Ectodermal cell (in vitro differentiated cells): ENCODE data around the gene NGEF.

ENCODE experiments used
- H3K27ac ChIP-seq: 2 replicates; pipeline ENCODE4 v1.7.0; 2013; ENCODE audit warnings: mild to moderate bottlenecking, low read depth, low read length; ENCODE audit not compliant: insufficient read depth, poor library complexity, severe bottlenecking
- H3K27me3 ChIP-seq: 2 replicates; pipeline ENCODE4 v1.7.0; 2013; ENCODE audit warnings: mild to moderate bottlenecking, low read length; ENCODE audit not compliant: insufficient read depth, control insufficient read depth, poor library complexity, severe bottlenecking
- H3K36me3 ChIP-seq: one replicate; pipeline ENCODE4 v1.7.0; 2013; ENCODE audit warnings: low read length; ENCODE audit not compliant: control insufficient read depth, insufficient read depth
- H3K4me1 ChIP-seq: one replicate; pipeline ENCODE4 v1.7.0; 2013; ENCODE audit warnings: low read length; ENCODE audit not compliant: control insufficient read depth, insufficient read depth
- H3K4me3 ChIP-seq: 2 replicates; pipeline ENCODE4 v1.7.0; 2013; ENCODE audit warnings: low read depth, low read length, control low read depth; ENCODE audit not compliant: insufficient read depth
- H3K9me3 ChIP-seq: 2 replicates; pipeline ENCODE4 v1.7.0; 2013; ENCODE audit warnings: mild to moderate bottlenecking, low read length, moderate library complexity; ENCODE audit not compliant: control insufficient read depth
- WGBS, 2 experiments: methylation state at CpG; one replicate each; pipeline ENCODE4 v1.1.7; 2013; ENCODE audit warnings: missing lambda C conversion rate in 2 of 2; 5-methylcytosine and 5-hydroxymethylcytosine counted together

Gene NGEF

DNA sequence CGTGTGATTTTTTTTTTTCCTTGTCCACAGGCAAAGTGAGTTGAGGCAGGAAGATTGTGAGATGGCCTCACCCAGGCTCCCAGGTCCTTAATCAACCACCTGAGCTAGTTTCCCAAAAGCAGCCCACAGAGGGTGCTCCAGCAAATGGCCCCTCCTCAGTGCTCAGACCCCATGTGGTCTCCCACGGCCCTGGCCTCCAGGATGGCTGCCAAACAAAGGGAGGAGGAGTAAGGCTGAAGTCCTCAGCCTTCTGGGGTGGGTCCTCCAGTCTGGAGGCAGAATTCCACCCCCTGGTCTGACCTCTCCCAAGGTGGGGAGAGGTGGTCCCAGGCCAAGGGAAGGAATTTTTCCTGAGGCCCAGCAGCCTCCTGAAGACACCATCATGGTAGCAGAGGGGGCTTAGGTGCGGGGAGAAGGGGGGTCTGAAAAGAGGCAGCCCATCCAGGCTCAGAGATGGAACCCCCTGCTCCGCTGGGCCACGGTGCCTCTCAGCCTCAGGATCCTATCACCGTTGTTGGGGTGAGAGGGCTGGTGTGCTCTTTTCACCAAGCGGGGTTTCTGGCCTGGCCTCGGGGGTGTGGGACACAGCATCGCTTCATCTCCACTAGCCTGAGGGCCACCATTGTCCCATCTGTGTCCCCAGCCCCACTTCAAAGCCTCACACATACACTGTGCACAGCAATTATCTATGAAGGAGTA is 2.3 kb downstream of the NGEF start:
- WGBS, 2 experiments, result 93 to 96% methylated on average over 9 of the region's 9 CpGs
- no peaks in the 10 kb centered on the region for H3K4me1 ChIP-seq
- H3K4me3 ChIP-seq, result no peak overlapping the region
- no peak overlapping the region for H3K27ac ChIP-seq
- H3K27me3 ChIP-seq, result no peaks in the 10 kb centered on the region
- no peaks in the 10 kb centered on the region for H3K9me3 ChIP-seq
- H3K36me3 ChIP-seq, result no peaks in the 10 kb centered on the region

DNA sequence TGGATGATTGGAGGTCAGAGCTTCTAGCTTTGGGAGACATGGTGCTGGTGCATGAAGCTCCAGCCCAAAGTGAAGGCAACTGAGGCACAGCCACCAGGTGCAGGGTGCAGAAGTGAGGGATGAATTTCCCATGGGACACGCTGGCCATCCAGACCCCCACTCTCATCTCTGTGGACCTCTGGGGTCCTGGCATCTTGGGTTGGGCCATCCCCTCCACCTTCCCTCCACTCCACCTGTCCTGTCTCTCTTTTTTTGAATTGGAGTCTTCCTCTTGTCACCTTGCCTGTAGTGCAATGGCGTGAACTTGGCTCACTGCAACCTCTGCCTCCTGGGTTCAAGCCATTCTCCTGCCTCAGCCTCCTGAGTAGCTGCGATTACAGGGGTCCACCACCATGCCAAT is 3.4 kb downstream of the NGEF start:
- Histone ChIP-seq H3K27ac (no peak overlapping the region), H3K36me3 (no peaks in the 10 kb centered on the region), H3K4me1 (no peaks in the 10 kb centered on the region), H3K27me3 (no peaks in the 10 kb centered on the region), H3K9me3 (no peaks in the 10 kb centered on the region), H3K4me3 (no peak overlapping the region)
- 93 to 96% methylated on average over 3 of the region's 3 CpGs for WGBS, 2 experiments

DNA sequence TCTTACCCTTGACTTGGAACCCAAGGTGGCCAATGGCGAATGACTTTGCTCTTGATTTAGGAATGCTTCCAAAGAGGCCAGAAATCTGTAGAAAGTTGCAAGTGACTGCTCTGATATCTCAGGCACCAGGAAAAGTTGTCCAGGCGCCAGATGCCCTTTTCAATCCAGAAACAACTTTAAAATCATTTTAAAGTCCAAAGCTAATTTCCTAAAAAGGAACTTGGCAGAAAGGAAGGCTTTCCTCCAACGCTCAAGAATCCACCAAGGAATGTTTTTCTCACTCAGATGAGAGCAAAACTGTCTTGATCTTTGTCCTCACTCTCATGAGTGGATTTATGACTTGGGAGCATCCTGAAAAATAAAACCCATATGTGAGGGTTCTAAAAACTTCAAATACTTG is 5.3 kb downstream of the NGEF start:
- WGBS, 2 experiments, result 89 to 98% methylated on average over 3 of the region's 3 CpGs

DNA sequence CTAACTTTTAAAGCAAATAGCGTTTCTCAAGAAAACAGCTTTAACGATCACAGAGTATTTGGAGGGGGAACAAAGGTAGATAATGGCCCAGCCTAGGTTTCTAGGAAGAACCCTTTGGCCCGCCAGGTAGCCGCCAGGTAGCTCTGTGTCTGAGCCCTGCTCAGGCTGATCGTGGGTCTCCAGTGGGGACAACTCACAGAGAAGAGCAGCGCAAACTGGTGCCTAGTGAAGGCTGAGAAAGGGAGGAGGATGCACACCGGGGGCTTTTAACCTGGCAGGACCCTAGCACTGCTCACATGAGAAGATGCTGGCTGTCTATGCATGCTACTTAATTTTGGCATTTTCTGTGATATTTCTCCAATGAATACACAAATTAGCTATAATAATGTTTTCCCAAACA is 5.8 kb downstream of the NGEF start:
- WGBS, 2 experiments, result 86 to 87% methylated on average over 7 of the region's 7 CpGs
- Histone ChIP-seq H3K27ac (no peak overlapping the region), H3K36me3 (no peaks in the 10 kb centered on the region), H3K9me3 (no peaks in the 10 kb centered on the region), H3K4me3 (no peak overlapping the region), H3K4me1 (no peaks in the 10 kb centered on the region), H3K27me3 (no peaks in the 10 kb centered on the region)

More for the DNA sequence above, 5.3 kb downstream of the NGEF start:
- Histone ChIP-seq H3K27me3 (no peaks in the 10 kb centered on the region), H3K27ac (no peak overlapping the region), H3K9me3 (no peaks in the 10 kb centered on the region), H3K4me3 (no peak overlapping the region), H3K4me1 (no peaks in the 10 kb centered on the region), H3K36me3 (no peaks in the 10 kb centered on the region)

DNA sequence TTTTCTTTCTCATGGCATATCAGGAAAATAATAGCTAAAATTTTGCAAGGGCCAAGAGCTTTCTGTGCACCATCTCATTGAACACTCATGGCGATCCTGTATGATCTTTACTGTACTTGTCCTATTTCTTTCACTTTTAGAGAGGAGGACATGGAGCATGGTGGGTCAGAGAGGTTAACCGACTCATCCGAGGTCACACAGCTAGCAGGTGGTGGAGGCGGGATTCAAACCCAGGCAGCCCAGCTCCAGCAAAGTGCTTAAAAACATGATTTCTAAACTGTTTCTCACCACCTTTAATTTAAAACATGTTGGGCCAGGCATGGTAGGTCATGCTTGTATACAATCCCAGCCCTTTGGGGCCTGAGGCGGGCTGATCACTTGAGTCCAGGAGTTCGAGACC is 6.4 kb downstream of the NGEF start:
- Histone ChIP-seq H3K27ac (no peak overlapping the region), H3K36me3 (no peaks in the 10 kb centered on the region), H3K4me1 (no peaks in the 10 kb centered on the region), H3K27me3 (no peaks in the 10 kb centered on the region), H3K9me3 (no peaks in the 10 kb centered on the region), H3K4me3 (no peak overlapping the region)
- WGBS, 2 experiments, result 92 to 95% methylated on average over 6 of the region's 6 CpGs

DNA sequence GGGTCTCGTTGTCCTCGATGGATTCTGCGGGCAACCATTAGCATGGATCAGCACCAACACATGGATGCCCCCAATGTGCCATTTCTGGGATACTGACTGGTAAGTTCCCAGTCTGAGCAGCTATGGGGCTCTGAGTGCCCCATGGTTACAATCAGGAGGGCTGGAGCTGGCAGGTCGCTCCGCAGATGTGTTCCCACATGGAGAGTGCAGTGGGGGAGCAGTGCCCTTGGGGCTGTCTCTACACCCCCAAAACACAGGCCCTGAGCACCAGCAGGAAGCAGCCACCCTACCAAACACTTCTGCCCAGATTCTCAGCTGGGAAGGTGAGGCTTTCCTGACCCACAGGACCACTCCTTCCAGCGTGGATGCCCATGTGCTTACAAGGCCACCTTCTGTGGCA is 8.0 kb downstream of the NGEF start:
- no peaks in the 10 kb centered on the region for H3K36me3 ChIP-seq
- no peaks in the 10 kb centered on the region for H3K27me3 ChIP-seq
- no peak overlapping the region for H3K27ac ChIP-seq
- no peak overlapping the region for H3K4me3 ChIP-seq
- no peaks in the 10 kb centered on the region for H3K9me3 ChIP-seq
- no peaks in the 10 kb centered on the region for H3K4me1 ChIP-seq
- 93 to 96% methylated on average over 6 of the region's 6 CpGs for WGBS, 2 experiments

DNA sequence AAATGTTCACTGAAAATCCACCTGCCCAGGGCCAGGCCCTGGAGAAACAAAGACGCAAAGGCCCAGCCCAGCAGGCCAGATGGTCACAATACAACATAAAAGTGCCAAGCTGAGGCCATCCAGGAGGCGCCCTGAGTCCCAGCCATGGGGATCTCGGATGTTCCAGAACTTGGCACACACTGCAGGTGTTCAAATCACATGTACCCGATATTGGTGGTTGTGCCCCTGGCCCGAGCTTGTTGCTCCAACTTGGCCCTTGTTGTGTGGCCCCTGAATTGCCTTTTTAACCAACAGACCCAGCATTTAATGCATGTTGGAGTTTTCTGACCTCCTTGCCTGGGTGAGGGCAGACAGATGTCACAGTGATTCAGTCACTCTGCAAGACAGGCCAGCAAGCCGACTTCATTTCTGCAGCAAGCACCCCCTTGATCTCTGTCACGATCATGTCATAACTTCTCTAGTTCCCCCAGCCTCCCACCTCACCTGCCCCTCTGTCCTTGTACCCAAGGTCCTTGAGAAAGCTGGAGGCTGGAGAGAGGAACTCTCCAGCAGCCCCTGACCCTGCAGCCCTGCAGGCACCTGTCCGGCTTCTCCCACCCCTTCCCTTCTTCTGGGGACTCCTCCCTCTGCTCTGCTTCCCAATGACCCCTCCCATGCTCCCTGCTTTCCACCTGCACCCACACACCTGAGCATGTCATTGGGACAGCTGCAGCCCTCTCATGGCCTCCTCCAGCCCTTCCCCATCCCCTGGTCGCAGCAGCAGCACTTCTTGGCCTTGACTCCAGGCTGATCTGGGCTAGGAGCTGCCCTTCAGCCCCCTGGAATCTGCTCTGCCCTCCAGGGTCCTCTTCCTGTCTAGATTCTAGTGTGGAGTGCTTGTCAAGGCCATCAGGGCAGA is 9.1 kb downstream of the NGEF start:
- H3K4me1 ChIP-seq, result no peaks in the 10 kb centered on the region
- WGBS, 2 experiments, result 92 to 94% methylated on average over 9 of the region's 9 CpGs
- no peaks in the 10 kb centered on the region for H3K27me3 ChIP-seq
- H3K4me3 ChIP-seq, result no peak overlapping the region
- H3K27ac ChIP-seq, result no peak overlapping the region
- no peaks in the 10 kb centered on the region for H3K36me3 ChIP-seq
- no peaks in the 10 kb centered on the region for H3K9me3 ChIP-seq

DNA sequence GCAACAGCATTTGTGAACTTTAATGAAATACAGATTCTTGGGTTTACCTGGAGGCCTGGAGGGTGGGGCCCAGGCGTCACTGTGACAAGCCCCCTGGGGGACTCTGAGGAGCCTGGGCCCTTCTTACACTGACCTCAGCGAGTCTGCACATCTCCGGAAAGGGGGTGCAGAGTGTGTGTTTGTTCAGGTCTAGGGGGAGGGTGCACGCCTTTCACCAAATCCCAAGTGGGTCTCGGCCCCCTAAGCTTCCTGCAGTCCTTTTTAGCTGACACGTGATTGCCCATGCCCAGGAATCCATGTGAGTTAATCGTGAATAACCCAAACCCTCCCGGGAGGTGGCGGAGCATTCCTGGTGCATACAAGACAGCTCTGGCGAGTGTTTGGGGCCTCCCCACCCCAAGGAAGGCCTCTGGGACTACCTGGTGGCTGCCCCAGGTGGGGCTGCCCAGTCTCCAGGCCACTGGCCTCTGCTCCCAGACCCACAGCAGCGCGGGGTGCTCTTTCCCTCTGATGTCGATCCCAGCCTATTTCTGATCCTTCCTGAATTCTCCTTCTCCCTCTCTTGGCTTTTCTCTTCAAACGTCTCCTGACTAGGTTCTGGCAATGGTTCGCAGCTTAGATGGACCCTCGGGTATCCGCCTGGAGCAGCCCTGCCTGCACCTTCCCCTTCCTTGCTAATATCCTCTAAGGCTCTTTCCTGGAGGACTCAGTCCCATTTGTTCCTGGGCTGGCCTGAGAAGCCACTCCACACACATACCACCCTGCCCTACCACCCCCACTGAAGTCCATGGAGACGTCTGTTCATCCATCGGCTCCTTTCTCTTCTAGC is 10.0 kb downstream of the NGEF start:
- no peaks in the 10 kb centered on the region for H3K36me3 ChIP-seq
- WGBS, 2 experiments, result 88 to 89% methylated on average over 19 of the region's 19 CpGs
- H3K9me3 ChIP-seq, result no peaks in the 10 kb centered on the region
- no peak overlapping the region for H3K4me3 ChIP-seq
- no peaks in the 10 kb centered on the region for H3K27me3 ChIP-seq
- no peak overlapping the region for H3K27ac ChIP-seq
- no peaks in the 10 kb centered on the region for H3K4me1 ChIP-seq

DNA sequence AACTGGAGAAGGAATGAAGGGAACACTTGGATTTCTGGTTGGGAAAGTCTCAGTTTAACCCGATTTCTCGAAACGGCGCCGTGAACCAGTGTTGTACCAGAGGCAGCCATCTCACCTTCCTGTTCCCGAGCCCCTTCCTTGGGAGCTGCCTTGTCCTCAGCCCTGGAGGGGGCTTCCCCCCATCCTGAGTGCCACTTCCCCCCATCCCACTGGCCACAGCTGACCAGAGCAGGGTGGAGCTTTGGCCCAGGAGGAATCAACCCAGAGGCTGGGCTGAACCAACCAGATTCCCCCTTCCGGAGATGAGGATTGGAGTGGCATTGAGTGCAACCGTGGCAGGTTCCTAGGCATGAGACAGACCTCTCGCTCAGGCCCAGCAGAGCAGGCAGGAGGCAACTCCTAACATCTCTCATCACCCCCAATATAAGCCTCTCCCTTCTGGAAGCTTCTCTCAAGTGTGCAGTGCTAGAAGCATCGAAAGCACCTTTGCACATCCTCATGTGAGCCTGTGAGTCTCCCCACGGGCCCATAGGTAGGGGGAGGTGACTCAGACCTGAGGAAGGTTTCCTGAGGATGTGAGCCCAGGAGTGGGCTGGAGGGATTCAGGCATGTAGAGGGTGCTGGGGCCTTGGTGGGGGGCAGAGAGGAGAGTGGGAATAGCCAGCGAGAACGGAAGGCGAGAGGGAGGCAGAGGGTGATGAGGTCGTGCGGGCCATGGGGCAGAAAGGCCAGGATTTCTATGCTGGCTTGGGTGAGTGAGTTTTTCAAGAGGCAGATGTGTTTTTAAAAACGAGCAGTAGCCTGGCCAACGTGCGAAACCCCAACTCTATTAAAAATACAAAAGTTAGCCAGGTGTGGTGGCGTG is 11.9 kb downstream of the NGEF start:
- Histone ChIP-seq H3K4me1 (no peaks in the 10 kb centered on the region), H3K4me3 (no peak overlapping the region), H3K27me3 (no peaks in the 10 kb centered on the region), H3K9me3 (no peaks in the 10 kb centered on the region), H3K27ac (no peak overlapping the region), H3K36me3 (no peaks in the 10 kb centered on the region)
- 91 to 93% methylated on average over 20 of the region's 20 CpGs for WGBS, 2 experiments
